ENCODE data around the gene PTER.

DNA sequence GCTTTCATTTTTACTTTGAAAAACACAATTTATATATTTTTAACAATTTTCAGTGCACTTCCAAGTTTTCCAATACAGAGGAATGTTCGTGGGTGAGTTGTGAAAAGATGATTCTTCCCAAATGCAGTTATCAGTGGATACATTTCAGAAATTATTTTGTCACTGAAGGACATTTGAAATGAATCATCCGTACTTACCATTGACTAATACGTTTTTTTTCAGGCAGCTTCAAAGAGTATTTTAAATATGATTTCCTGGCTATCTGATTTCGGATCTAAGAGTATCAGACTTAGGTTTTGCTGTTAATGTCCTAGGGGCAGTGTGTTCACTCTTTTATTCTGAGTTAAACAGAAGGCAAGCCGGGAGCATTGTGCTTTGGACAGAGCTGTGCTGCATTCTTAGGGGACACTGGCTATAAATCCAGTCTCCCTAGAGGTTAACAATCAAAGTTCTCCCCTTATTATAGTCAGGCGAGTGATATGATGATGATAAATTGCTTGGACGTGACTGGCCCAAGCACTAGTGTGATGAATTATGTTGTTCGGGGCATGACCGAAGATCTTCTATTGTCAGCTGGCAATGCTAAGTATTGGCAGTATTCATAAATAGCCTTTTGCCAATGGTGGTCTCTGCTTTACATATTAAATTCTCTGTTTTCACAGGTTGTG, 4.5 kb downstream of the PTER start:
- TF ChIP-seq CTCF (IDR thresholded peaks at IDR 0.05) (no peak), EZH2 (IDR thresholded peaks at IDR 0.05) (no peak), EZH2phosphoT487 (IDR thresholded peaks at IDR 0.05) (no peak)

Measured in neural progenitor cell (in vitro differentiated cells).